Astrocyte of the spinal cord (primary cell): Measurements from ENCODE around the gene MAVS.
A peak's percentile ranks its signal among the peaks of the same experiment; 100 is the strongest.

Experiments
- DNase-seq: peaks from one replicate; pipeline ENCODE4 v3.0.0; 2011; ENCODE audit warnings: low read depth, low spot score
- H3K4me3 ChIP-seq: 2 replicates; pipeline ENCODE4 v1.5.1; 2011; ENCODE audit warnings: low read depth, mild to moderate bottlenecking, low read length, moderate library complexity
- CTCF ChIP-seq: IDR thresholded peaks from 2 replicates; pipeline ENCODE4 v1.5.1; 2012; ENCODE audit warnings: low read depth, mild to moderate bottlenecking, low read length, inconsistent platforms
- in situ Hi-C: cut with HindIII; loops from 2 replicates; pipeline ENCODE4 v1.10.0; 2017; ENCODE audit warnings: low sequenced_read_pairs

Gene MAVS

GRCh38 chr20:3846740-3847428, at the start of gene MAVS:
TSS of gene MAVS (plus strand) at chr20:3846834. CDS start at chr20:3854625, 7,791 bp downstream.
- in situ Hi-C loops: no loop called here
- peak within 1 kb of the TSS; percentile 89 for H3K4me3 ChIP-seq
- no peak for TF ChIP-seq CTCF
- peak; percentile 70 for DNase-seq

- DNase-seq: no peak
- in situ Hi-C loops: no loop called here
- peak overlapping the region; percentile 70 for H3K4me3 ChIP-seq
- no peak for TF ChIP-seq CTCF
Measured at GRCh38 chr20:3797226-3797545, 49.4 kb upstream of the MAVS start.

GRCh38 chr20:3797592-3798372, 48.9 kb upstream of the MAVS start:
- TF ChIP-seq CTCF: no peak
- DNase-seq: no peak
- in situ Hi-C loops: no loop called here
- peak overlapping the region; percentile 70 for H3K4me3 ChIP-seq

- H3K4me3 ChIP-seq: peak overlapping the region; percentile 70
- no peak for TF ChIP-seq CTCF
- in situ Hi-C loops: no loop called here
- DNase-seq: no peak
Measured at GRCh38 chr20:3798373-3798768, 48.3 kb upstream of the MAVS start.

- in situ Hi-C loops: no loop called here
- DNase-seq: no peak
- no peak overlapping the region for H3K4me3 ChIP-seq
- no peak for TF ChIP-seq CTCF
Measured at GRCh38 chr20:3798908-3799248, 47.8 kb upstream of the MAVS start.

GRCh38 chr20:3800256-3800877, 46.3 kb upstream of the MAVS start:
- in situ Hi-C loops: no loop called here
- DNase-seq: no peak
- TF ChIP-seq CTCF: no peak
- H3K4me3 ChIP-seq: no peak overlapping the region
